ENCODE results near the gene AQP5.

AQP5 gene

GRCh38 chr12:49961111-49961922, at the start of gene AQP5:
AQP5 (plus strand) TSS chr12:49961872; CDS start chr12:49962018, 146 bp downstream.
- no peak within 1 kb of the TSS for H3K27ac ChIP-seq
- no peak for DNase-seq (ENCODE audit: low read depth, low spot score)

- no peak overlapping the region for H3K27ac ChIP-seq
- no peak for DNase-seq (ENCODE audit: low read depth, low spot score)
Observed at GRCh38 chr12:49912345-49913255, 49.1 kb upstream of the AQP5 start.

- H3K27ac ChIP-seq = no peak overlapping the region
- no peak for DNase-seq (ENCODE audit: low read depth, low spot score)
Observed at GRCh38 chr12:49916129-49916919, 45.3 kb upstream of the AQP5 start.

- DNase-seq (ENCODE audit: low read depth, low spot score) = no peak
- no peak overlapping the region for H3K27ac ChIP-seq
Observed at GRCh38 chr12:49917166-49917787, 44.4 kb upstream of the AQP5 start.

- no peak overlapping the region for H3K27ac ChIP-seq
- no peak for DNase-seq (ENCODE audit: low read depth, low spot score)
Observed at GRCh38 chr12:49917788-49918173, 43.9 kb upstream of the AQP5 start.

- no peak for DNase-seq (ENCODE audit: low read depth, low spot score)
- H3K27ac ChIP-seq = no peak overlapping the region
Observed at GRCh38 chr12:49920241-49920914, 41.3 kb upstream of the AQP5 start.

GRCh38 chr12:49920915-49921286, 40.8 kb upstream of the AQP5 start:
- no peak for DNase-seq (ENCODE audit: low read depth, low spot score)
- H3K27ac ChIP-seq = no peak overlapping the region

- DNase-seq (ENCODE audit: low read depth, low spot score) = no peak
- no peak overlapping the region for H3K27ac ChIP-seq
Observed at GRCh38 chr12:49921299-49921698, 40.4 kb upstream of the AQP5 start.

GRCh38 chr12:49921936-49922335, 39.7 kb upstream of the AQP5 start:
- DNase-seq (ENCODE audit: low read depth, low spot score) = no peak
- no peak overlapping the region for H3K27ac ChIP-seq

- no peak for DNase-seq (ENCODE audit: low read depth, low spot score)
- H3K27ac ChIP-seq = no peak overlapping the region
Observed at GRCh38 chr12:49922349-49923034, 39.2 kb upstream of the AQP5 start.

- H3K27ac ChIP-seq = no peak overlapping the region
- DNase-seq (ENCODE audit: low read depth, low spot score) = no peak
Observed at GRCh38 chr12:49923035-49923644, 38.5 kb upstream of the AQP5 start.

- H3K27ac ChIP-seq = no peak overlapping the region
- DNase-seq (ENCODE audit: low read depth, low spot score) = no peak
Observed at GRCh38 chr12:49923880-49924556, 37.7 kb upstream of the AQP5 start.

GRCh38 chr12:49924628-49925246, 36.9 kb upstream of the AQP5 start:
- DNase-seq (ENCODE audit: low read depth, low spot score) = no peak
- H3K27ac ChIP-seq = no peak overlapping the region

GRCh38 chr12:49925433-49926204, 36.1 kb upstream of the AQP5 start:
- no peak overlapping the region for H3K27ac ChIP-seq
- DNase-seq (ENCODE audit: low read depth, low spot score) = no peak

GRCh38 chr12:49928471-49928870, 33.2 kb upstream of the AQP5 start:
- no peak overlapping the region for H3K27ac ChIP-seq
- DNase-seq (ENCODE audit: low read depth, low spot score) = no peak

- no peak for DNase-seq (ENCODE audit: low read depth, low spot score)
- no peak overlapping the region for H3K27ac ChIP-seq
Observed at GRCh38 chr12:49929581-49929980, 32.1 kb upstream of the AQP5 start.

All from epithelial cell of prostate (primary cell).